IMR-90 (cell line): ENCODE results near the gene FCRLA. TPM values are rescaled to one million over a fixed set of nuclear protein-coding genes. Genes with fewer than 3 reads are reported as not detected.
A peak's percentile ranks its signal among the peaks of the same experiment; 100 is the strongest.

Experiments
- ATAC-seq: fragments of 200-7000 bp; cut with Tn5 transposase; 2 replicates; pipeline ENCODE4 v1.9.1; 2020; ENCODE audit warnings: low read depth, mild to moderate bottlenecking, moderate library complexity
- BruUV-seq: library from RNA; stranded (reverse); fragments of 400-500 nt; replicated peaks from 2 replicates; lab custom pipeline; 2021; lab: Mats Ljungman, UMichigan
- CTCF ChIA-PET: fragments of 300-600 bp; formaldehyde crosslinking; extraction: SDS; loops from one replicate; lab custom pipeline; 2021; ENCODE audit warnings: antibody characterized with exemption; lab: Yijun Ruan, JAX
- POLR2A ChIA-PET: fragments of 300-600 bp; sonication (Branson Sonifier 250); formaldehyde crosslinking; loops from one replicate; lab custom pipeline; 2022; ENCODE audit warnings: antibody characterized with exemption; ENCODE audit not compliant: unreplicated experiment; lab: Charles Lee
- DNase-seq: peaks from one replicate; pipeline ENCODE4 v3.0.0; 2013
- H2AFZ ChIP-seq: replicated peaks from 2 replicates; pipeline ENCODE3; 2013; ENCODE audit warnings: low read length, mild to moderate bottlenecking; ENCODE audit not compliant: poor library complexity
- H2AK5ac ChIP-seq: 2 replicates; pipeline ENCODE4 v1.6.1; 2013; ENCODE audit warnings: low read depth, low read length, inconsistent platforms
- H2AK9ac ChIP-seq: replicated peaks from 2 replicates; pipeline ENCODE3; 2013; ENCODE audit warnings: mild to moderate bottlenecking, low read depth, low read length, moderate library complexity; ENCODE audit not compliant: poor library complexity
- H2BK120ac ChIP-seq: 2 replicates; pipeline ENCODE4 v1.6.1; 2013; ENCODE audit warnings: low read depth, low read length, inconsistent platforms
- H2BK15ac ChIP-seq: 3 replicates; pipeline ENCODE4 v1.6.1; 2013; ENCODE audit warnings: low read depth, low read length, inconsistent platforms
- H2BK20ac ChIP-seq: 2 replicates; pipeline ENCODE4 v1.6.1; 2013; ENCODE audit warnings: low read depth, mild to moderate bottlenecking, inconsistent platforms, low read length, moderate library complexity
- H2BK5ac ChIP-seq: 2 replicates; pipeline ENCODE4 v1.6.1; 2013; ENCODE audit warnings: mild to moderate bottlenecking, low read depth, low read length, inconsistent platforms; ENCODE audit not compliant: poor library complexity, severe bottlenecking
- H3K14ac ChIP-seq: replicated peaks from 2 replicates; pipeline ENCODE4 v1.6.1; 2013; ENCODE audit warnings: low read depth, low read length, inconsistent platforms
- H3K18ac ChIP-seq: 2 replicates; pipeline ENCODE4 v1.6.1; 2013; ENCODE audit warnings: low read depth, low read length, control low read depth
- H3K23ac ChIP-seq: 2 replicates; pipeline ENCODE4 v1.6.1; 2013; ENCODE audit warnings: low read depth, low read length, inconsistent platforms
- H3K27ac ChIP-seq: 2 replicates; pipeline ENCODE4 v1.5.1; 2013; ENCODE audit warnings: mild to moderate bottlenecking, control low read depth, low read length; ENCODE audit not compliant: insufficient read depth
- H3K27me3 ChIP-seq: 2 replicates; pipeline ENCODE4 v1.6.1; 2013; ENCODE audit warnings: low read length; ENCODE audit not compliant: control insufficient read depth, insufficient read depth
- H3K36me3 ChIP-seq: 2 replicates; pipeline ENCODE4 v1.6.1; 2013; ENCODE audit warnings: low read length, mixed read lengths; ENCODE audit not compliant: control insufficient read depth, insufficient read depth
- H3K4ac ChIP-seq: 2 replicates; pipeline ENCODE4 v1.6.1; 2013; ENCODE audit warnings: low read depth, low read length, inconsistent platforms
- H3K4me1 ChIP-seq: 2 replicates; pipeline ENCODE4 v1.6.1; 2013; ENCODE audit warnings: low read length, mixed read lengths; ENCODE audit not compliant: control insufficient read depth, insufficient read depth
- H3K4me2 ChIP-seq: 2 replicates; pipeline ENCODE4 v1.6.1; 2013; ENCODE audit warnings: low read depth, mild to moderate bottlenecking, control low read depth, low read length, moderate library complexity
- H3K4me3 ChIP-seq: 2 replicates; pipeline ENCODE4 v1.5.1; 2013; ENCODE audit warnings: low read depth, mild to moderate bottlenecking, control low read depth, low read length, moderate library complexity; ENCODE audit not compliant: insufficient read depth
- H3K56ac ChIP-seq: 2 replicates; pipeline ENCODE4 v1.6.1; 2013; ENCODE audit warnings: low read length, inconsistent platforms; ENCODE audit not compliant: insufficient read depth; ENCODE audit errors: extremely low read depth
- H3K79me1 ChIP-seq, 2 experiments: 2 replicates each; pipeline ENCODE4 v1.6.1; 2013; ENCODE audit warnings: low read length in 2 of 2, inconsistent platforms in 1 of 2, low read depth in 1 of 2
- H3K9ac ChIP-seq: 2 replicates; pipeline ENCODE4 v1.6.1; 2013; ENCODE audit warnings: low read depth, low read length, control low read depth
- H3K9me1 ChIP-seq: 2 replicates; pipeline ENCODE4 v1.6.1; 2013; ENCODE audit warnings: low read length, inconsistent platforms; ENCODE audit not compliant: insufficient read depth
- H3K9me3 ChIP-seq: 2 replicates; pipeline ENCODE4 v1.6.1; 2013; ENCODE audit warnings: low read length; ENCODE audit not compliant: control insufficient read depth, insufficient read depth
- H4K20me1 ChIP-seq: 2 replicates; pipeline ENCODE4 v1.6.1; 2013; ENCODE audit warnings: low read length, inconsistent platforms; ENCODE audit not compliant: insufficient read depth
- H4K5ac ChIP-seq: 2 replicates; pipeline ENCODE4 v1.6.1; 2013; ENCODE audit warnings: mild to moderate bottlenecking, low read depth, low read length, control low read depth
- H4K8ac ChIP-seq, 2 experiments: 2 replicates each; pipeline ENCODE4 v1.6.1; 2013; ENCODE audit warnings: low read depth in 2 of 2, low read length in 2 of 2, control low read depth in 1 of 2, inconsistent platforms in 1 of 2
- H4K91ac ChIP-seq: 2 replicates; pipeline ENCODE4 v1.6.1; 2013; ENCODE audit warnings: low read depth, low read length, inconsistent platforms; ENCODE audit not compliant: insufficient read depth
- BHLHE40 ChIP-seq: fragments of 150-350 bp; IDR thresholded peaks from 2 replicates; pipeline ENCODE4 v1.6.1; 2016; ENCODE audit warnings: mild to moderate bottlenecking, low read depth, low read length
- CEBPB ChIP-seq: IDR thresholded peaks from 2 replicates; pipeline ENCODE4 v1.6.1; 2012; ENCODE audit warnings: low read depth, low read length, improper control_type of control experiment
- CHD1 ChIP-seq: IDR thresholded peaks from 2 replicates; pipeline ENCODE4 v1.6.1; 2012; ENCODE audit warnings: low read depth, low read length, improper control_type of control experiment
- CTCF ChIP-seq: conservative IDR thresholded peaks from 2 replicates; pipeline ENCODE4 v1.5.1; 2012; ENCODE audit warnings: mild to moderate bottlenecking, low read depth, low read length, improper control_type of control experiment
- ELK1 ChIP-seq: fragments of 150-350 bp; IDR thresholded peaks from 2 replicates; pipeline ENCODE4 v1.6.1; 2016; ENCODE audit warnings: low read depth, mild to moderate bottlenecking, low read length, moderate library complexity, borderline replicate concordance
- FOS ChIP-seq: fragments of 150-350 bp; IDR thresholded peaks from 2 replicates; pipeline ENCODE4 v1.6.1; 2016; ENCODE audit warnings: low read depth, low read length
- MAFK ChIP-seq: IDR thresholded peaks from 2 replicates; pipeline ENCODE4 v1.6.1; 2012; ENCODE audit warnings: low read depth, low read length, improper control_type of control experiment
- MAZ ChIP-seq: IDR thresholded peaks from 2 replicates; pipeline ENCODE4 v1.6.1; 2012; ENCODE audit warnings: low read depth, mild to moderate bottlenecking, low read length, improper control_type of control experiment, moderate library complexity, borderline replicate concordance
- MXI1 ChIP-seq: IDR thresholded peaks from 2 replicates; pipeline ENCODE4 v1.6.1; 2012; ENCODE audit warnings: low read depth, mild to moderate bottlenecking, low read length, moderate library complexity, borderline replicate concordance
- NFE2L2 ChIP-seq: fragments of 150-350 bp; IDR thresholded peaks from 2 replicates; pipeline ENCODE4 v1.6.1; 2016; ENCODE audit warnings: low read depth, mild to moderate bottlenecking, low read length
- POLR2A ChIP-seq: IDR thresholded peaks from 2 replicates; pipeline ENCODE4 v1.6.1; 2012; ENCODE audit warnings: mild to moderate bottlenecking, low read depth, low read length
- RAD21 ChIP-seq: IDR thresholded peaks from 2 replicates; pipeline ENCODE4 v1.6.1; 2012; ENCODE audit warnings: low read length, improper control_type of control experiment
- RCOR1 ChIP-seq: IDR thresholded peaks from 2 replicates; pipeline ENCODE4 v1.6.1; 2012; ENCODE audit warnings: mild to moderate bottlenecking, low read length, improper control_type of control experiment; ENCODE audit not compliant: insufficient replicate concordance
- RFX5 ChIP-seq: IDR thresholded peaks from 2 replicates; pipeline ENCODE4 v1.8.0; 2012; ENCODE audit warnings: low read depth, mild to moderate bottlenecking, low read length, moderate library complexity
- SMC3 ChIP-seq: fragments of 150-350 bp; IDR thresholded peaks from 2 replicates; pipeline ENCODE4 v1.6.1; 2016; ENCODE audit warnings: low read depth, mild to moderate bottlenecking, antibody characterized with exemption, low read length, moderate library complexity
- USF2 ChIP-seq: fragments of 150-350 bp; IDR thresholded peaks from 2 replicates; pipeline ENCODE4 v1.6.1; 2017; ENCODE audit warnings: mild to moderate bottlenecking, antibody characterized with exemption, low read length, low read depth
- WGBS, 2 experiments: methylation state at CpG; one replicate each; pipeline versions ENCODE4 v1.1.5 to v1.1.7; 2013; ENCODE audit warnings: missing lambda C conversion rate in 2 of 2; ENCODE audit not compliant: insufficient read length in 1 of 2; ENCODE audit errors: extremely low coverage in 2 of 2; 5-methylcytosine and 5-hydroxymethylcytosine counted together
- dilution Hi-C: fragments of 300-500 bp; cut with HindIII; formaldehyde crosslinking; loops from one replicate; pipeline ENCODE4 v1.14.3; 2018; ENCODE audit warnings: low sequenced_read_pairs; ENCODE audit not compliant: unreplicated experiment
- in situ Hi-C: fragments of 300-500 bp; cut with MboI; formaldehyde crosslinking; loops from 3 replicates; pipeline ENCODE4 v1.14.3; 2019; ENCODE audit warnings: low sequenced_read_pairs, inconsistent platforms, mixed read lengths
- intact Hi-C: fragments of 100-400 bp; cut with micrococcal nuclease; formaldehyde crosslinking; loops from 2 replicates; pipeline ENCODE4 v1.10.0; 2022
- polyA plus RNA-seq, 3 experiments: library from polyadenylated mRNA; depleted of rRNA; stranded (reverse); fragments of >200 nt; gene quantifications; 2 replicates each; pipeline ENCODE4 v1.2.3, GENCODE V29; 2012; ENCODE audit warnings: low replicate concordance in 1 of 3
- total RNA-seq: library from RNA; depleted of rRNA; stranded (reverse); fragments of >200 nt; gene quantifications from 2 replicates; pipeline ENCODE4 v1.2.3, GENCODE V29; 2012

The FCRLA gene
- total and polyA plus RNA-seq, 2 of the 4 experiments (the other 2 are of a cell fraction) = 0.36 TPM

- no peak overlapping the region for H3K56ac ChIP-seq
- H3K27me3 ChIP-seq = no peaks in the 10 kb centered on the region
- no peak for DNase-seq
- no peak overlapping the region for H4K91ac ChIP-seq
- no peaks in the 10 kb centered on the region for H3K79me1 ChIP-seq
- POLR2A ChIA-PET = no interaction called here
- in situ Hi-C loops (loop anchor here (10.0 to 25.0 kb wide), 2 partner anchors 94 to 186 kb away; partner anchors contain the start of genes FCGR3A and FCGR3B), intact Hi-C loops (loop anchor here (10.0 kb wide), 1 partner anchor 166 kb away; no protein-coding TSS in a partner anchor), dilution Hi-C loops (no loop called here)
- no peak overlapping the region for H4K5ac ChIP-seq
- peaks cover 3% of the 10 kb centered on the region for H3K4me1 ChIP-seq
- H3K14ac ChIP-seq = no peak overlapping the region
- no peak overlapping the region for H3K4me2 ChIP-seq
- H3K4ac ChIP-seq = 0 out of 2 replicates have a peak overlapping the region, but pooled peaks have one; percentile 22
- no peak overlapping the region for H3K9ac ChIP-seq
- no peak overlapping the region for H2AK5ac ChIP-seq
- H2BK120ac ChIP-seq = no peak overlapping the region; the same call in 1 of the 2 replicates
- H2AFZ ChIP-seq = no peak overlapping the region
- no peak for TF ChIP-seq RFX5
- TF ChIP-seq CHD1 = no peak
- TF ChIP-seq USF2 = no peak
- no peak for TF ChIP-seq RCOR1
- TF ChIP-seq CEBPB = no peak
- no peak for TF ChIP-seq SMC3
- TF ChIP-seq MAZ = no peak
- no peak for TF ChIP-seq BHLHE40
- no peak for TF ChIP-seq POLR2A
- no peak for TF ChIP-seq NFE2L2
- TF ChIP-seq RAD21 = no peak
- TF ChIP-seq CTCF = no peak
- no peak for TF ChIP-seq FOS
- TF ChIP-seq ELK1 = no peak
- TF ChIP-seq MAFK = no peak
- no peak for TF ChIP-seq MXI1
- H3K23ac ChIP-seq = no peak overlapping the region
- CTCF ChIA-PET = no interaction called here
- H2BK15ac ChIP-seq = peak overlapping the region; percentile 56; the same call in 1 of the 3 replicates
- H4K20me1 ChIP-seq = no peaks in the 10 kb centered on the region
- no peaks in the 10 kb centered on the region for H3K36me3 ChIP-seq
- BruUV-seq = no TSS peak
- WGBS, 2 experiments = no CpG with 5 or more reads among the region's 6 CpGs
- H3K9me1 ChIP-seq = peaks cover 3% of the 10 kb centered on the region
- no peak for ATAC-seq
- H2BK5ac ChIP-seq = peak overlapping the region; percentile 33
- H3K9me3 ChIP-seq = no peaks in the 10 kb centered on the region
- no peak overlapping the region for H3K18ac ChIP-seq
- H2AK9ac ChIP-seq = no peak overlapping the region
- no peak overlapping the region for H3K4me3 ChIP-seq
- H2BK20ac ChIP-seq = peak overlapping the region; percentile 34; the same call in 1 of the 2 replicates
- no peak overlapping the region for H3K27ac ChIP-seq
- no peak overlapping the region for H4K8ac ChIP-seq
Measured at GRCh38 chr1:161731241-161731640, 24.2 kb downstream of the FCRLA start.
